Liver (tissue), 9 donors: ENCODE measurements around the gene KRT84. TPM values are rescaled to one million over a fixed set of nuclear protein-coding genes. Genes with fewer than 3 reads are reported as not detected.

Experiments used
- DNase-seq: peaks from one replicate; pipeline ENCODE4 v3.0.0-alpha.2; 2017; ENCODE audit warnings: low spot score
- H3K27ac ChIP-seq, 2 donors: one replicate each; pipeline ENCODE4 v1.7.0; 2013; ENCODE audit warnings: inconsistent platforms in 2 of 2, low read length in 2 of 2, control low read depth in 1 of 2, low read depth in 1 of 2, mild to moderate bottlenecking in 1 of 2
- H3K27me3 ChIP-seq, 4 donors: one replicate each; pipeline versions ENCODE4 v1.6.1 to v1.7.0; 2013; ENCODE audit warnings: low read length in 3 of 4, inconsistent platforms in 1 of 4, mild to moderate bottlenecking in 1 of 4, moderate library complexity in 1 of 4; ENCODE audit not compliant: control insufficient read depth in 4 of 4, insufficient read depth in 4 of 4
- H3K36me3 ChIP-seq, 4 donors: one replicate each; pipeline versions ENCODE4 v1.6.1 to v1.7.0; 2013; ENCODE audit warnings: low read length in 3 of 4, mild to moderate bottlenecking in 3 of 4, low read depth in 1 of 4, moderate library complexity in 1 of 4; ENCODE audit not compliant: control insufficient read depth in 4 of 4, insufficient read depth in 3 of 4
- H3K4me1 ChIP-seq, 4 donors: one replicate each; pipeline versions ENCODE4 v1.6.1 to v1.7.0; 2013; ENCODE audit warnings: low read length in 3 of 4, mild to moderate bottlenecking in 3 of 4, moderate library complexity in 1 of 4; ENCODE audit not compliant: control insufficient read depth in 4 of 4, insufficient read depth in 4 of 4
- H3K4me3 ChIP-seq, 3 donors: one replicate each; pipeline versions ENCODE4 v1.6.1 to v1.7.0; 2013; ENCODE audit warnings: low read length in 3 of 3, control low read depth in 1 of 3, low read depth in 1 of 3, mild to moderate bottlenecking in 1 of 3
- H3K9ac ChIP-seq, 2 donors: one replicate each; pipeline ENCODE4 v1.7.0; 2013; ENCODE audit warnings: low read length in 2 of 2, mild to moderate bottlenecking in 2 of 2, moderate library complexity in 2 of 2, control low read depth in 1 of 2, low read depth in 1 of 2
- H3K9me3 ChIP-seq, 4 donors: one replicate each; pipeline versions ENCODE4 v1.6.1 to v1.7.0; 2013; ENCODE audit warnings: low read length in 3 of 4; ENCODE audit not compliant: control insufficient read depth in 4 of 4
- EGR1 ChIP-seq, 2 donors: IDR thresholded peaks; 2 replicates each; pipeline ENCODE4 v1.6.1; 2016 to 2018; ENCODE audit warnings: antibody characterized with exemption in 2 of 2, low read depth in 2 of 2
- FOXA2 ChIP-seq: IDR thresholded peaks from 2 replicates; pipeline ENCODE4 v1.6.1; 2016; ENCODE audit warnings: antibody characterized with exemption
- HNF4A ChIP-seq, 2 donors: conservative IDR thresholded peaks; 2 replicates each; pipeline ENCODE4 v1.6.1; 2016; ENCODE audit warnings: antibody characterized with exemption in 2 of 2, mild to moderate bottlenecking in 2 of 2
- YY1 ChIP-seq: IDR thresholded peaks from 2 replicates; pipeline ENCODE4 v1.6.1; 2016; ENCODE audit warnings: antibody characterized with exemption, mild to moderate bottlenecking
- WGBS: extraction: QIAGEN DNeasy Blood & Tissue Kit; methylation state at CpG from one replicate; pipeline ENCODE4 v1.1.7; 2013; 5-methylcytosine and 5-hydroxymethylcytosine counted together
- polyA plus RNA-seq, 2 donors: library from polyadenylated mRNA; stranded (reverse) in 1 of 2; unstranded in 1 of 2; fragments of 200-250 nt in 1 of 2; fragments of >200 nt in 1 of 2; fragmentation: Nextera tagmentation in 1 of 2; extraction: Ambion mirVana in 1 of 2; gene quantifications; one replicate each; pipeline versions ENCODE4 v1.2.1 to v1.2.3, GENCODE V29; 2013 to 2015
- total RNA-seq, 2 donors: library from RNA; depleted of rRNA; stranded (reverse); fragments of >200 nt; gene quantifications; one replicate each; pipeline ENCODE4 v1.2.3, GENCODE V29; 2014
- donor health status: healthy.
- donor health status: healthy.
- donor health status: healthy.
- donor health status: healthy.
- donor health status: healthy.

Gene KRT84
- total and polyA plus RNA-seq, 4 donors: not detected

DNA sequence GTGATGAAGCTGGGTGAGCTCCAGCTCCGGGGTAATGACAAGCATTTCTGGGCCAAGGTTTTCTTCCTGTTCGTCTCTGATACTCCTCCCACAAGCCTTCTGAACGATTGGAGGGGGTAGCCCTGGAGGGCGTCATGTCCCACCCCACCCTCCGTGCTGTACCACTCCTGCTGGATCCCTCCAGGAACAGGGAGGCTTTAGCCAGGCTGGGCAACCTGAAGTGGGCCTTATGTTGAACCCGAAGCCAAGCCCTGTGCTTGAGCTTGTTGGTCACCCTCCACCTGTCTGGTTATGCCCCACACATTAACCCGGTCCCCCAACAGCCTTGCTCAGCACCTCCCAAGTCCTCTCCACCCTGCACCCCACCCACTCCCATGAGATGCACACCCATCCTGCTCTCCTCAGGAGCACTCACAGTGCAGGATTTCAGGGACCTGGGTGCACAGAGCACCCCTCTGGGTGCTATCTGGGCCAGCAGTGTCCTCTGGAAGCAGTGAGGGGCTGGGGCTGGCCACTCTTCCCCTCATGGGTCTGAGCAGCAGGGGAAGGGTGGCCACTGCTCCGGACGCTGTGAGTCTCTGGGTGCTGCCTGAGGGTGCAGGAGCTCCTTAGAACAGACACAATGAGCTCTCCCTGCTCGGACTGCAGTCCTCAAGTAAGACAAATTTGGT, 57.5 kb downstream of the KRT84 start:
- no peak overlapping the region for H3K9ac ChIP-seq
- DNase-seq: no peak
- no peak overlapping the region for H3K27ac ChIP-seq
- H3K27me3 ChIP-seq: no peaks in the 10 kb centered on the region
- 66% methylated on average over 10 of the region's 10 CpGs for WGBS
- H3K4me3 ChIP-seq: no peak overlapping the region
- TF ChIP-seq HNF4A (conservative IDR thresholded peaks at IDR 0.05): no peak
- TF ChIP-seq EGR1 (IDR thresholded peaks at IDR 0.05; ENCODE audit: low read depth in 2 of 2): no peak
- TF ChIP-seq YY1: no peak
- TF ChIP-seq FOXA2: no peak
- H3K9me3 ChIP-seq: no peaks in the 10 kb centered on the region
- peaks cover 0 to 24% (median 14%) of the 10 kb centered on the region in 4 donors for H3K4me1 ChIP-seq
- no peaks in the 10 kb centered on the region for H3K36me3 ChIP-seq

Other genes with a start within 250 kb of the KRT84 start
- gene KRT80, start 193.6 kb downstream of the KRT84 start, total RNA-seq: under 1 TPM; 0.05 to 0.08 TPM
- under 1 TPM; 0.04 to 0.12 TPM for gene KRT80, start 193.6 kb downstream of the KRT84 start, polyA plus RNA-seq
- gene KRT7, start 152.4 kb downstream of the KRT84 start, total RNA-seq: 1 to 10 TPM in 1 of 2 donors, under 1 TPM in 1; 0.37 to 8.0 TPM
- gene KRT7, start 152.4 kb downstream of the KRT84 start, polyA plus RNA-seq: 1 to 10 TPM; 6.0 to 9.9 TPM
- gene KRT86, start 111.0 kb downstream of the KRT84 start, total RNA-seq: under 1 TPM in 1 of 2 donors, not detected in 1; 0.08 TPM
- gene KRT86, start 111.0 kb downstream of the KRT84 start, polyA plus RNA-seq: not detected
- gene KRT81, start 94.1 kb downstream of the KRT84 start, total RNA-seq: not detected
- gene KRT81, start 94.1 kb downstream of the KRT84 start, polyA plus RNA-seq: not detected
- gene KRT83, start 64.3 kb downstream of the KRT84 start, total RNA-seq: not detected
- not detected for gene KRT83, start 64.3 kb downstream of the KRT84 start, polyA plus RNA-seq
- not detected for gene KRT85, start 18.2 kb downstream of the KRT84 start, total RNA-seq
- gene KRT85, start 18.2 kb downstream of the KRT84 start, polyA plus RNA-seq: not detected
- gene KRT82, start 20.7 kb upstream of the KRT84 start, total RNA-seq: not detected
- not detected for gene KRT82, start 20.7 kb upstream of the KRT84 start, polyA plus RNA-seq
- gene KRT75, start 48.7 kb upstream of the KRT84 start, total RNA-seq: not detected
- not detected for gene KRT75, start 48.7 kb upstream of the KRT84 start, polyA plus RNA-seq
- gene KRT6B, start 66.5 kb upstream of the KRT84 start, total RNA-seq: under 1 TPM in 1 of 2 donors, not detected in 1; 0.23 TPM
- not detected for gene KRT6B, start 66.5 kb upstream of the KRT84 start, polyA plus RNA-seq
- gene KRT6C, start 88.2 kb upstream of the KRT84 start, total RNA-seq: under 1 TPM in 1 of 2 donors, not detected in 1; 0.61 TPM
- gene KRT6C, start 88.2 kb upstream of the KRT84 start, polyA plus RNA-seq: not detected
- gene KRT6A, start 107.6 kb upstream of the KRT84 start, total RNA-seq: under 1 TPM in 1 of 2 donors, not detected in 1; 0.05 TPM
- under 1 TPM in 1 of 2 donors, not detected in 1; 0.02 TPM for gene KRT6A, start 107.6 kb upstream of the KRT84 start, polyA plus RNA-seq
- gene KRT5, start 134.7 kb upstream of the KRT84 start, total RNA-seq: not detected
- gene KRT5, start 134.7 kb upstream of the KRT84 start, polyA plus RNA-seq: under 1 TPM in 1 of 2 donors, not detected in 1; 0.08 TPM
- not detected for gene KRT71, start 167.5 kb upstream of the KRT84 start, total RNA-seq
- not detected for gene KRT71, start 167.5 kb upstream of the KRT84 start, polyA plus RNA-seq
- gene KRT74, start 188.2 kb upstream of the KRT84 start, total RNA-seq: not detected
- gene KRT74, start 188.2 kb upstream of the KRT84 start, polyA plus RNA-seq: not detected
- not detected for gene KRT72, start 215.8 kb upstream of the KRT84 start, total RNA-seq
- gene KRT72, start 215.8 kb upstream of the KRT84 start, polyA plus RNA-seq: not detected
- not detected for gene KRT73, start 232.9 kb upstream of the KRT84 start, total RNA-seq
- not detected for gene KRT73, start 232.9 kb upstream of the KRT84 start, polyA plus RNA-seq